HEK293T (cell line): ENCODE results near the gene PSME2.

ENCODE experiments used
- CTCF ChIA-PET: fragments of 350-600 bp; formaldehyde crosslinking; extraction: SDS; loops from one replicate; lab custom pipeline; 2021; ENCODE audit warnings: antibody characterized with exemption, inconsistent platforms; lab: Yijun Ruan, JAX
- POLR2A ChIA-PET: fragments of 350-600 bp; formaldehyde crosslinking; extraction: SDS; loops from one replicate; lab custom pipeline; 2020; ENCODE audit warnings: antibody characterized with exemption, inconsistent platforms; lab: Yijun Ruan, JAX
- DNase-seq: peaks from one replicate; pipeline ENCODE4 v3.0.0; 2012; ENCODE audit warnings: mixed read lengths; ENCODE audit errors: extremely low spot score
- ARNT ChIP-seq: fragments of 450-650 bp; IDR thresholded peaks from 2 replicates; pipeline ENCODE4 v1.6.1; 2017; ENCODE audit warnings: mild to moderate bottlenecking
- BHLHE40 ChIP-seq: fragments of 450-650 bp; IDR thresholded peaks from 2 replicates; pipeline ENCODE4 v1.6.1; 2016; ENCODE audit warnings: mild to moderate bottlenecking, moderate library complexity, borderline replicate concordance
- CTBP1 ChIP-seq: fragments of 450-650 bp; IDR thresholded peaks from 2 replicates; pipeline ENCODE4 v1.6.1; 2016; ENCODE audit warnings: borderline replicate concordance
- ELF4 ChIP-seq: fragments of 450-650 bp; IDR thresholded peaks from 2 replicates; pipeline ENCODE4 v1.6.1; 2017; ENCODE audit warnings: antibody characterized with exemption
- FOXA1 ChIP-seq: fragments of 450-650 bp; IDR thresholded peaks from 2 replicates; pipeline ENCODE4 v1.6.1; 2016; ENCODE audit warnings: mild to moderate bottlenecking
- FOXK2 ChIP-seq: fragments of 450-650 bp; IDR thresholded peaks from 2 replicates; pipeline ENCODE4 v1.6.1; 2016; ENCODE audit warnings: mild to moderate bottlenecking
- FOXM1 ChIP-seq: fragments of 450-650 bp; IDR thresholded peaks from 2 replicates; pipeline ENCODE4 v1.6.1; 2017; ENCODE audit warnings: mild to moderate bottlenecking, borderline replicate concordance
- HDGF ChIP-seq: fragments of 450-650 bp; IDR thresholded peaks from 2 replicates; pipeline ENCODE4 v1.6.1; 2017; ENCODE audit warnings: antibody characterized with exemption, borderline replicate concordance
- L3MBTL2 ChIP-seq: fragments of 450-650 bp; conservative IDR thresholded peaks from 2 replicates; pipeline ENCODE4 v1.6.1; 2016; ENCODE audit warnings: mild to moderate bottlenecking
- LEF1 ChIP-seq: fragments of 450-650 bp; IDR thresholded peaks from 2 replicates; pipeline ENCODE4 v1.6.1; 2017; ENCODE audit warnings: mild to moderate bottlenecking, borderline replicate concordance
- NFRKB ChIP-seq: fragments of 450-650 bp; IDR thresholded peaks from 2 replicates; pipeline ENCODE4 v1.6.1; 2016; ENCODE audit warnings: mild to moderate bottlenecking, moderate library complexity
- SP1 ChIP-seq: fragments of 450-650 bp; IDR thresholded peaks from 2 replicates; pipeline ENCODE4 v1.6.1; 2017
- SUZ12 ChIP-seq: fragments of 450-650 bp; IDR thresholded peaks from 2 replicates; pipeline ENCODE4 v1.6.1; 2016; ENCODE audit warnings: mild to moderate bottlenecking
- TARDBP ChIP-seq: fragments of 450-650 bp; IDR thresholded peaks from 2 replicates; pipeline ENCODE4 v1.6.1; 2016
- ZNF384 ChIP-seq: fragments of 450-650 bp; IDR thresholded peaks from 2 replicates; pipeline ENCODE4 v1.6.1; 2016
- TF ChIP-seq, protein P1 (sequence below): fragments of 450-650 bp; IDR thresholded peaks from 2 replicates; pipeline ENCODE4 v1.6.1; 2016

Gene PSME2

DNA sequence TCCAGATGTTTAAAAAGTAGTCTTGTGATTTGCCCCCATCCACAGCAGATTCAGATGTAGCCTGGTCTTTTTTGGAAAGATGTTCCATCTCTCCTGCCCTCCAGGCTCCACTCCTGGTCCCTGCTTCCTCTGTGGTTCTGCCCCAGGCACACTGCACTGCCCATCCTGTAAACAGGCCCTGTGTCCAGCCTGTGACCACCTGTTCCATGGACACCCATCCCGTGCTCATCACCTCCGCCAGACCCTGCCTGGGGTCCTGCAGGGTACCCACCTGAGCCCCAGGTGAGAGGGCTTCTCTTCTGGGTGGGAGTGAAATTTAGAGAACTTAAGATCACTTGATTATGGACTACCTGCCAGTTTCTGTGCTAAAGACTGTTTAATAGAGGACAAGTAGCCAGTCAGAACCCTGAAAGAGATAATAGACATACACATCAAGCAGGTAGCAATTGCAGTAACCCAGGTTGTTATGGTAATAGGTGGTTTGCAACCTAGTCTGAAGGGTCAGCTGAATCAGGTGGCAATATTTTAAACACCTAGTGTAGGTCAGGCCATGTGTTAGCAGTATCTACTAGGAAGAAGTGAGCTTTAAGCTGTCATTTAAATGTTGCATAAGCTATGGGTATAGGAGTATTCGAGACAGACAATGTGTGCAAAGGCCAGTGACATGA, 3.0 kb upstream of the PSME2 start:
- TF ChIP-seq SP1 (no peak), CTBP1 (no peak), HDGF (no peak), NFRKB (no peak), FOXM1 (no peak), TARDBP (no peak), FOXK2 (no peak), BHLHE40 (no peak), L3MBTL2 (no peak), ZNF384 (no peak), FOXA1 (no peak), ELF4 (no peak)
- TF ChIP-seq, protein P1, sequence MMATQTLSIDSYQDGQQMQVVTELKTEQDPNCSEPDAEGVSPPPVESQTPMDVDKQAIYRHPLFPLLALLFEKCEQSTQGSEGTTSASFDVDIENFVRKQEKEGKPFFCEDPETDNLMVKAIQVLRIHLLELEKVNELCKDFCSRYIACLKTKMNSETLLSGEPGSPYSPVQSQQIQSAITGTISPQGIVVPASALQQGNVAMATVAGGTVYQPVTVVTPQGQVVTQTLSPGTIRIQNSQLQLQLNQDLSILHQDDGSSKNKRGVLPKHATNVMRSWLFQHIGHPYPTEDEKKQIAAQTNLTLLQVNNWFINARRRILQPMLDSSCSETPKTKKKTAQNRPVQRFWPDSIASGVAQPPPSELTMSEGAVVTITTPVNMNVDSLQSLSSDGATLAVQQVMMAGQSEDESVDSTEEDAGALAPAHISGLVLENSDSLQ = no peak
- no peak for DNase-seq
- ChIA-PET CTCF (interaction anchor here (0.6 to 3.9 kb wide), 3 partner anchors 11 to 204 kb away, joined by 3 to 24 read pairs (median 3); partner anchors contain the start of gene IRF9), POLR2A (interaction anchor here (1.2 to 4.2 kb wide), 5 partner anchors 8 to 55 kb away, joined by 3 to 26 read pairs (median 8); partner anchors contain the start of genes EMC9, IRF9, PCK2 and PSME1)

DNA sequence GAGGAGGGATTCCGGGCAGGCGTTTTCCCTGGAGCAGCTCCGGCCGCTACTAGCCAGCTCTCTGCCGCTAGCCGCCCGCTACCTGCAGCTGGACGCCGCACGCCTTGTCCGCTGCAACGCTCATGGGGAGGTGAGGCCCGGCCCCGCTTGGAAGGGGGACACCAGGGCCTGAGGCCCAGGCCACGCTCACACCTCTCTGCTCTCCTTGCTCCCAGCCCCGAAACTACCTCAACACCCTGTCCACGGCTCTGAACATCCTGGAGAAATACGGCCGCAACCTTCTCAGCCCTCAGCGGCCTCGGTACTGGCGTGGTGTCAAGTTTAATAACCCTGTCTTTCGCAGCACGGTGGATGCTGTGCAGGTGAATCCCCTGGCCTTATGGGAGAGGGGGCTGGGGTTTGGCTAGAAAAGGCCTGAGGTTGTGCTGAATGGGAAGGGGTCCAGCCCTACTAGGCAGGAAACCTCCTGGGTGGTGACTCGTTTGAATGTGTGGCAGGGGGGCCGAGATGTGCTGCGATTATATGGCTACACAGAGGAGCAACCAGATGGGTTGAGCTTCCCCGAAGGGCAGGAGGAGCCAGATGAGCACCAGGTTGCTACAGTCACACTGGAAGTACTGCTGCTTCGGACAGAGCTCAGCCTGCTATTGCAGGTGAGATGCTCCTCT, 1.5 kb upstream of the PSME2 start:
- POLR2A ChIA-PET = interaction anchor here (1.0 to 4.2 kb wide), 14 partner anchors 10 to 123 kb away, joined by 3 to 56 read pairs (median 10); partner anchors contain the start of genes CHMP4A, DCAF11, IRF9 and NRL
- no peak for DNase-seq
- CTCF ChIA-PET = interaction anchor here (1.4 to 3.9 kb wide), 4 partner anchors 13 to 39 kb away, joined by 5 to 24 read pairs (median 16); partner anchors contain the start of genes DCAF11, IRF9 and NRL
- TF ChIP-seq HDGF (no peak), FOXM1 (no peak), LEF1 (no peak), CTBP1 (no peak), ARNT (no peak), SUZ12 (no peak), BHLHE40 (no peak), ELF4 (no peak), FOXA1 (no peak), SP1 (no peak), FOXK2 (no peak), ZNF384 (no peak), NFRKB (no peak), L3MBTL2 (no peak), TARDBP (no peak)
- TF ChIP-seq, protein P1 = no peak

DNA sequence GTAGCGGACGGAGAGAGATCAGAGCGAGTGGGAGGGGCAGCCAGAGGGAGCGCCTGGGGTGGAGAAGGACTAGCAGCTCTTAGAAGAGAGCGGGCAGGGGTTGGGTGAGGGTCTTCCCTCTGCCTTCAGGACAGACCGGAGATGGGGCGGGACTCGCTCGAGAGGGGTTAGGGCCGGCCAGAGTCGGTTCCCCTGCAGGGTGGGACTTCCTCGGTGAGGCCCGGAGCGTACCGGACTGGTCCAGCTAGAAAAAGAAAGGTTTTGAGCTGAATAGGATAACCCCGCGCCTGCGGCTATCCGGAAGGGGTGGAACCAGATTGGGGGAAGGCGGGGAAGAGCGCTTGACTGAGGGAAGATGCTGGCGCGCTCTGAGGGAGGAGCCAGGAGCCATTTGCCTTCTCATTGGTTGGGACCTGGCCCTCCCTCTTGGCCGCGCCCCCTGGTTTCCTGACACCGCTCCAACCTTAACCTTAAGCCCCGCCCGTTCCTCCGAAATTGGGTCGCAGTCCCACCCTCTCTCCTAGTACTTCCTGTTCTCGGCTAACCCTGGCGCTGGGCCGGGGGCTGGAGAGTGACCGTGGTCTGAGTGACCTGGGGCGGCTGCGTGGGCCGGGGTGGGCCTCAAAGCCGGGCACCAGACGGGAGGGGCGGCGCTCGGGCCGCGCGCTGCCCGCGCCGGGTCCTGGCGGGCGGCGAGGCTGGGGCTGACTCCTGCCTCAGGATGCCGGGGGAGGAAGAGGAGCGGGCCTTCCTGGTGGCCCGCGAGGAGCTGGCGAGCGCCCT, 759 bp upstream of the PSME2 start, which contains the start of gene RNF31:
RNF31 (plus strand) TSS at position 521 of the 783 bp plus-strand sequence; CDS start at position 722, 201 bp downstream.
- peak; percentile 94 for DNase-seq
- POLR2A ChIA-PET = interaction anchor here (0.6 to 4.2 kb wide), 28 partner anchors 9 to 251 kb away, joined by 3 to 56 read pairs (median 4); partner anchors contain the start of genes CARMIL3, CHMP4A, DCAF11 and GMPR2
- no peak for TF ChIP-seq FOXK2
- TF ChIP-seq SUZ12 = no peak
- TF ChIP-seq FOXA1 = no peak
- TF ChIP-seq BHLHE40 = no peak
- TF ChIP-seq SP1 = no peak
- no peak for TF ChIP-seq HDGF
- no peak for TF ChIP-seq LEF1
- TF ChIP-seq ELF4 = no peak
- no peak for TF ChIP-seq NFRKB
- TF ChIP-seq FOXM1 = no peak
- no peak for TF ChIP-seq TARDBP
- TF ChIP-seq L3MBTL2 = no peak
- no peak for TF ChIP-seq CTBP1
- TF ChIP-seq ARNT = no peak
- no peak for TF ChIP-seq ZNF384
- CTCF ChIA-PET = interaction anchor here (1.4 to 3.6 kb wide), 4 partner anchors 14 to 90 kb away, joined by 5 to 19 read pairs (median 12); partner anchors contain the start of genes DCAF11, IRF9 and NRL

DNA sequence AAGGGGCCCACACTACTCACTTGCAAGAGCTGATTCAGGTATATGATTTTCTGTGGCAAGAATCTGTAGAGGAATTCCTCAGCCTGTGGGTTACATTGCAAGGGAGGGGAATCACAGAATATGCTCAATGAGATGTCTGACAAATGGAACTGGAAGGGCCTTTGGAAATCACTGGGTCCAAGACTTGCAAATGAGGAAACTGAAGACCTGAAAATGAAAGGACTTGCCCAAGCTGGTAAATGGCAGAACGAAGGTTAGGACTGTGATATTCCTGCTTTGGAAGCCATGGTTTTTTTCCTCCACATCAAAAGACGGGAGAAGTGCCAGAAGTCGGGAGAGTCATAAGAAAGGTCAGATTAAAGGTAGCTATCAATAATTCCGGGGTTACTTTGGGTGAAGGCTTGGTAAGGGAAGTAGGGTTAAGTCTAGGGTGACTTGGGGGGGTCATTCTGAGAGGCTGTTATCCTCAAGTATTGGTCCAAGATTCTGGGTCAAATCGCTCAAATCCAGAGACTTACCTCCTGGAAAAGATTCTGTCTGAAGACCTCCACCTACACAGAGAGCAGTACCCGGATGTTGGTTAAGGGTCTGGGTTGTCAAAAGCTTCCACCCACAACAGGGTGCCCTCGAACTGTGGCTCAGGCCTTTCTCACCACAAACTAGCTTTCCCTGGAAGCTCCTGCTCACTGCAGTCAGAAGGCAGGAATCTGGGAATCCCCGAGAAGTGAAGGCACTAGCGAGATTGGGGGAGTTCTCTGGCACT, 539 bp downstream of the PSME2 start:
- ChIA-PET POLR2A (interaction anchor here (0.7 to 4.2 kb wide), 18 partner anchors 8 to 253 kb away, joined by 3 to 56 read pairs (median 7); partner anchors contain the start of genes CHMP4A, DCAF11, IPO4 and IRF9), CTCF (interaction anchor here (0.6 to 3.6 kb wide), 4 partner anchors 15 to 220 kb away, joined by 6 to 19 read pairs (median 12); partner anchors contain the start of gene IRF9)
- TF ChIP-seq, protein P1 = no peak
- TF ChIP-seq NFRKB (no peak), SP1 (no peak)
- no peak for DNase-seq

DNA sequence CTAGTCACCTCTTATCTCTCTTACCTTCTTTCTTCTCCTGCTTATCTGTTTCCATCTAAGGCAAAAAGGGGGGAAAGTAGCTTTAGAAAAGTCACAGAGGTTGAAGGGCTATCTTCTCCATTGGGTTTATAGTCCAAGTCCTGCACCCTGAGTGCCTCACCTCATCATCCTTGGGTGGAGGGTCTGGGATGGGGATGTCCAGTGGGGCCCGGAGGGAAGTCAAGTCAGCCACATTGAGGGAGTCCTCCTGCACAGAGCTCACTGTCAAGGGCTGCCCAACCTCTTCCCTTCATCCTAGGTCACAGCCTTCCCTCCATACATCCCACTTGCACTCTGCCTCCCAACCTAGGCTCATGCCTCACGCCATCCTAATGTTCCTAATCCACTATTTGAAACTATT, 1.2 kb downstream of the PSME2 start:
- no peak for DNase-seq
- TF ChIP-seq LEF1 (no peak), ZNF384 (no peak), FOXM1 (no peak), SUZ12 (no peak), ELF4 (no peak), TARDBP (no peak), BHLHE40 (no peak), SP1 (no peak), FOXA1 (no peak), FOXK2 (no peak), L3MBTL2 (no peak), CTBP1 (no peak), ARNT (no peak), NFRKB (no peak), HDGF (no peak)
- TF ChIP-seq, protein P1 = no peak
- POLR2A ChIA-PET = interaction anchor here (1.5 to 4.2 kb wide), 5 partner anchors 7 to 253 kb away, joined by 3 to 56 read pairs (median 26); partner anchors contain the start of genes DCAF11, IRF9, NRL and NYNRIN
- CTCF ChIA-PET = interaction anchor here (2.8 kb wide), 1 partner anchor 16 kb away, joined by 19 read pairs; the partner anchor contains the start of gene IRF9
